HG03442 (cell line): ENCODE measurements around the gene DAZAP1.

ENCODE experiments used
- ATAC-seq: cut with Tn5 transposase; IDR thresholded peaks from one replicate; pipeline ENCODE4 v1.9.1; 2021; ENCODE audit warnings: mild to moderate bottlenecking, moderate library complexity; ENCODE audit not compliant: unreplicated experiment

Gene DAZAP1

DNA sequence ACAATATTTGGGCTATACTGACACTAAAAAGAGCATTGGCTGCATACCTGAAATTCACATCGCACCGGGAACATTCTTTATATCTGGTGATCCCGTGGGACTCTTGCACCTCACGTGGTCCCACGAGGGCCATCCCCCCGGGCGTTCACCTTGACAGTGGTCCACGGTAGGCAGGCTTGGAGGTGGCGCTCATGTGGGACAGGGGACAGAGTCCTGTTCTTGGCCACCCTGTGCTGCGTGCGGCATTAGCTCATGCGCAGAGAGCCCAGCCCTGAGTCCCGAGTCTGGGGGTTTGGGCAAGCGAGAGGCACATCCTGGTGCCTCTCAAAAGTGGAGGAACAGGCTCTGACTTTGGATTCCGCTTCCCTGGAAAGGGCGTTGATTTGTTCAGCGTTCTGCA, 13.5 kb upstream of the DAZAP1 start:
- ATAC-seq, result no peak

DNA sequence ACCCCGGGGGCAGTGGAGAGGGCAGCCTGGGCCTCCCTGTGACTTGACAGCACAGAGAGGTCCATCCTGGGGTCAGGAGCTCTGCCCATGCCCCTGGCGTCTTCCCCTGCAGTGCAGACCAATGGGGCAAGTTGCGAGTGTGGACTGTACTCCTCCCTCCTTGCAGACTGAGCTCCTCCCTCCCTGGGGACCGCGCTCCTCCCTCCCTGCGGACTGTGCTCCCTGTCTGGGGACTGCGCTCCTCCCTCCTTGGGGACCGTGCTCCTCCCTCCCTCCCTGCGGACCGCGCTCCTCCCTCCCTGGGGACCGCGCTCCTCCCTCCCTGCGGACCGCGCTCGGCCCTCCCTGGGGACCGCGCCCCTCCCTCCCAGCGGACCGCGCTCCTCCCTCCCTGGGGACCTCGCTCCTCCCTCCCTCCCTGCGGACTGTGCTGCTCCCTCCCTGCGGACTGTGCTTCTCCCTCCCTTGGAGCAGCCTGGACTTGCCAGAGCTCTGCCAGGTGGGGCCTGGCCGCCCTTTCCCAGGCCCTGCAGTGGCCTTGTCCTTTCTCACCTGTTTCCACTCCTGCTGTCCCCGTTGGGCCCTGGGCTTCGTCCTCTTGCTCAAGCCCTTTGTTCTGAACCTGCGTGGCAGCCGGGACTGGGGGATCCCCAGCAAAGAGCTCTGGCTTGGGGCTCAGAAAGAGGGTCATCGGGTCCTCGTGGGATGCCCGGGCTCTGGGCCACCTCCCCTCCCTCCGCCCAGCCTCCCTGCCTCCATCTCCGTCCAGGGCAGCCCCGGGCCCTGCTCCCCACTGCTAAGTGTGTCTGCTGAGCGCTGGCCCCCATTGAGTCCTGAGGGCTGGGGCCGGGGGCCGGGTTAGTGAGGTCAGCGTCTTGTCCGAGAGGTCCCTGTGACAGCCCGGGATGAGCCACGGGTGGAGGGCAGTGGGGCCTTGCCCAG, 12.9 kb upstream of the DAZAP1 start:
- no peak for ATAC-seq

DNA sequence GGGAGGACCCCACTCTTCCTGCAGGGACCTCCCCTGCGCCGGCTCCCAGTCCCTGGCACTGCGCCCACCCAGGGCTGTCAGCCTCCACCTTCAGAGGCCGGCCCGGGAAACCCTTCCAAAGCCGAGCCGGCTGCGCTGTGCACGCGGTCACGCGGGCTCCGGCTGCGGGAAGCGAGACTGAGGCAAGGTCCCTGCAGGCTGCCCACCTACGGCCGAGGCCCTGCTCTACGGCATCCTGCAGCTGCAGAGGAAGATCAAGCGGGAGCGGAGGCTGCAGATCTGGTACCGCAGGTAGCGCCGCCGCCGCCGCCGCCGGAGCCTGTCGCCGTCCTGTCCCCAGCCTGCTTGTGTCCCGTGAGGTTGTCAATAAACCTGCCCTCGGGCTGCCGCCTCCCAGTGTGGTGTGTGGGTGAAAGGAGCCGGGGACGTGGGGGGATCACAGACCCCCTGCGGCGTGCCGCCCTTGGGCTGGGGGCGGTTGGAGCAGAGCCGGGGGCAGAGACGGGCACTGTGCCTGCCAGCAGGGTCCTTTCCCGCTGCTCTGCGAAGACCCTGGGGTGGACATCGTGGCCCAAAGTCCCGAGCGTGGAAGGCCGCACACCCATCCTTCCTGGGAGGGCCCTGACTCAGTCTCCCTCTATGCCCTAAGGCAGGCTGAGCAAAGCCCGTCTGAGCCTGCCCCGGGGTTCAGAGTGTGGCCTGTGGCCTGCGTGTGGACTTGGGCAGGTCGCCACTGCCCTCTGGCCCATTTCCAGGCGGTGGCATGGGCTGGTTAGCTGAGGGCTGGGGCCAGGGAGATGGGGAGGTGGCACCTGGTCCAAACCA, 12.0 kb upstream of the DAZAP1 start:
- no peak for ATAC-seq

DNA sequence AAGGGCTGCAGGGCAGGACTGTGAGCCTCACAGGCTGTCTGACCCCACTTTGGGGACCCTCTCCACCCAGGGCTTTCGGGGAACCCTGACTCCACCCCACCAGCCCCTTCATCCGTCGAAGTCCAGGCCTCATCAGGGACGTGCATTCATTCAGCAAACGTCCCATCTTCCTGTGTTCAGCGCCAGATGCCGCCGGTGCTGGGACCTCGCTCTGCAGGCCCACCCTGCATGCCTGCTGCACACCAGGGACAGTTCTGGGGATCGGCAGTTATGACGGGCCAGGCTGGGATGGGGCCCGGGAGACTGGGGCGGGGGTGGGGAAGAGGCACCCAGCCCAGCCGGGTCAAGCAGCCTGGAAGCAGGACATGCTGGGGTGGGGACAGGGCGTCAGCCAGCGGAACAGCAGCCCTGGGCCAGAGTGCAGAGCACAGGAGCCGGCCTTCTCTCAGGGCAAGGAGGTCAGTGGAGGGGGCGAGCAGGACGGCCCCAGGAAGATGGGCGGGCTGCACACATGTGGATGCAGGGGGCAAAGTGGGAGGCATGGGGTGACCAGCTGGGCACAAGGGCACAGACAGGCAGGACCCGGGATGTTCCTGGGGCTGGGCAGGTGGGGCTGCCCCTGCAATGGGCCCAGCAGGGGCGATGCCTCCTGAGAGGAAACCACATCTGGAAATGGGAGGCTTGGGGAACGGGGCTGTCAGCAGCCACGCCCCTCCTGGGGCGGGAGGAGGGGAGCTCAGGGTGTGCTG, 11.2 kb upstream of the DAZAP1 start:
- no peak for ATAC-seq

DNA sequence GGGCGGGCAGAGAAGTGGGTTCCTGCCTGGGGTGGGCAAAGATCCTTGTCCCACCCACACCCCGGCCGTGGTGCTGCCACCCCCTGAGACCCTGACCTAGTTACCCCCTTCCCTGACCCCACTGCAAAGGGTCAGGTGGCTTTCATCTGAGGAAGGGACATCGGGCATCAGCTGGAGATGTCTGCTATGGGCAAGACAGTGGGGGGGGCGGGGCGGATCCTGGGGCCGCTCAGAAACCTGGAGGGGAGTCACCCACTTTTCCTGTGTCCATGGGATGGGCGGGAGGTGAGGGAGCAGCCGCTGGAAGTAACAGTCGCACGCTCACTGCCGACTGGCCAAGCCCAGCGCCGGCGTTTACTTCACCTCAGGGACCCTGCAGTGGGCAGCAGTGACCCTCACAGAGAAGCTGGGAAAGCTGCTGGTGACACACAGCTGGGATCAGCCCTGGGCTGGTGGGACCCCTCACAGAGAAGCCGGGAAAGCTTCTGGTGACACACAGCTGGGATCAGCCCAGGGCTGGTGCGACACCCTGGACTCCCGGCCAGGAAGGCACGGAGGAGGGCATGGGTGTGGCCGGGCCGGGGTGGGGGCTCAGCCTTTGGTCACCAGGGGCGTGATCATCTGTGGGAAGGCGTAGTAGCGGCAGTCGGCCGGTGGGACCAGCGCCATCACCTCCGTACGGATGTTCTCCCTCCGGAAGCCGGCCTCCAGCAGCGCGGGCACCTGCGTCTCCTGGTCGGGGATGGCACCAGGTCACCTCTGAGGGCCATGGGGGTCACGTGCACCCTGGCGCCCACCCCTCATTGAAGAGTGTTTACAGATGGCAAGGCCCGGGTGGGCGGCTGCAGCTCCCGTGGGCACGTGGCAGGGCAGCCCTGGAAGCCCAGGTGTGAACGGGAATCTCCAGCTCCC, 10.4 kb upstream of the DAZAP1 start:
- ATAC-seq, result no peak

DNA sequence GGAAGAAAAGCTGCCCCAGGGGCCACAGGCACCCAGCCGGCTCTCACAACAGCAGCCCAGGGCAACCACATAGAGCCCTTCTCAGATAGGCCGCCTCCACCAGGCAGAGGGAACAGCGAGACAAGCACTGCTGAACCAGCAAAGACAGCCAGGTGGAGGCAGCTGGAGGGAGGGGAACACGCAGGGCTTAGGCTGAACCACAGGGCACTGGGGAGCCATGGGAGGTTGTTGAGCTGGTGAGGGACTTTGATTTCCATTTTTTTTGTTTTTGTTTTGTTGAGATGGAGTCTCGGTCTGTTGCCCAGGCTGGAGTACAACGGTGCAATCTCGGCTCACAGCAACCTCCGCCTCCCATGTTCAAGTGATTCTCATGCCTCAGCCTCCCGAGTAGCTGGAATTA, 9.5 kb upstream of the DAZAP1 start:
- no peak for ATAC-seq

DNA sequence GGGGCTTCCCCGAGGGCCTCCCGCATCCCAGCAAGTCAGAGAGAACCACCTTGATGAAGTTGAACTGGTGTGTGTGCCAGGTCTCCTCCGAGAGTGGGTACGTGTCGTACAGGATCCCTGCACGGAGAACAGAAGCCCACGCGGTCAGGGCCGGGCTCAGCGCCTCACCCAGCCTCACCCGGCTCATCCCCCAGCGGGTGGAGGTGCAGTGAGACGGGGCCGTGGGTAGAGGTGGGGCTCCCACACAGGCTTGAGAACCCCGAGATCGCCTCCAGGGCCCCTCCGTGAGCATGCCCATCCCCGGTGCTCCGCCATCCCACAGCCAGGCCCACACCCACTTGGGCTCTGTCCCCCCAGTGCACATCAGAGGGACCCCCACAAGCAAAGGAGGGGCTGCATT, 8.3 kb upstream of the DAZAP1 start:
- no peak for ATAC-seq

DNA sequence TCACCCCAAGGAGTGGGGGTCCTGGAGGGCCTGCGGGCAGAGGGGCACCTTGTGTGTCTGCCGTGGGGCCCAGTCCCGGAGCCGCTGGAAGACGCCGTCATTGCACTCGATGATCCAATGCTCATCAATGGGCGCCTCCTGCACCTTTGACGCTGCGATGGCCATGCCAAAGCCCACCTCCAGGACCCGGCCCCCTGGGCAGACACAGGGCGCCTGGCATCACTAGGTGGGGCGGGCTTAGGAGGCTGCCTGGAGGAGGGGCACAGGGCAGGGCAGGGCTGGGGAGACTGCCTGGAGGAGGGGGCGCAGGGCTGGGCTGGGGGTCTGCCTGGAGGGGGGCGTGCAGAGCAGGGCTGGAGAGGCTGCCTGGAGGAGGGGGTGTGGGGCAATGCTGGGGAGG, 7.6 kb upstream of the DAZAP1 start:
- no peak for ATAC-seq

DNA sequence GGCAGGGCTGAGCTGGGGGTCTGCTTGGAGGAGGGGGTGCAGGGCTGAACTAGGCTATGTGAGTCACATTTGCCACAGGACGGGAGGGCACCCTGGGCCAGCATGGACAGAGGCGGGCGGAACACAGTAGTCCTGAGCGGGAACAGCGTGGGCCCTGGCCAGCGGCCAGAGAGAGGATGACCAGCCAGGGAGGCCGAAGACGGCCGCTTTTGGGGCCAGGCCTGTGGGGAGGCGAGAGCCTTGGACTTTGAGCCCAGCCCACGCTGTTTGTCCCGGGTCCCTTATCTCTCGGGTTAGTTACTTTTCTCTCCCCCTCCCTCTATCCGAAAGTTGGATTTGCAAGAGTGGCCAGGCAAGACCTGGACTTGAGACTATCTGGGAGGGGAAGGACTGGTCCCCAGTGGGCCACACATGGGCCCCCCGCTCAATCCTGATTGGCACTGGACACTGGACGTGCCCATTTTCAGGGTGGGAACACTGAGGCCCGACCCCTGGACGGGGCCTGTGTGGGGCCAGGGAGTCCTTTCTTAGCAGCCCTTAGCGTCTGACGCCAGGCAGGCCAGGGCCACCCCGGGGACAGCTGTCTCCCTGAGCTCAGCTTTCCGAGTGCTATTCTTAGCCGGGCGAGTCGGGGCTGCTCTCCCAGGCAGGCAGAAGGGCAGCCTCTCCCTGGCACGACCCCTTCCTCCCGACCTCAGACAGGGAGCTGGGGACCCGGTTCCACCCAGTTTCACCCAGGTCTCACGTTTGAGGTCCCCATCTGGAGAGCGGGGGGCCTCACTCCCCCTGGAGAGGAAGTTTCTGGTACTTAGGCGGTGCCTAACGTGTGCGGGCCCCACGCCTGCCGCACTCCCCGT, 6.9 kb upstream of the DAZAP1 start:
- no peak for ATAC-seq

DNA sequence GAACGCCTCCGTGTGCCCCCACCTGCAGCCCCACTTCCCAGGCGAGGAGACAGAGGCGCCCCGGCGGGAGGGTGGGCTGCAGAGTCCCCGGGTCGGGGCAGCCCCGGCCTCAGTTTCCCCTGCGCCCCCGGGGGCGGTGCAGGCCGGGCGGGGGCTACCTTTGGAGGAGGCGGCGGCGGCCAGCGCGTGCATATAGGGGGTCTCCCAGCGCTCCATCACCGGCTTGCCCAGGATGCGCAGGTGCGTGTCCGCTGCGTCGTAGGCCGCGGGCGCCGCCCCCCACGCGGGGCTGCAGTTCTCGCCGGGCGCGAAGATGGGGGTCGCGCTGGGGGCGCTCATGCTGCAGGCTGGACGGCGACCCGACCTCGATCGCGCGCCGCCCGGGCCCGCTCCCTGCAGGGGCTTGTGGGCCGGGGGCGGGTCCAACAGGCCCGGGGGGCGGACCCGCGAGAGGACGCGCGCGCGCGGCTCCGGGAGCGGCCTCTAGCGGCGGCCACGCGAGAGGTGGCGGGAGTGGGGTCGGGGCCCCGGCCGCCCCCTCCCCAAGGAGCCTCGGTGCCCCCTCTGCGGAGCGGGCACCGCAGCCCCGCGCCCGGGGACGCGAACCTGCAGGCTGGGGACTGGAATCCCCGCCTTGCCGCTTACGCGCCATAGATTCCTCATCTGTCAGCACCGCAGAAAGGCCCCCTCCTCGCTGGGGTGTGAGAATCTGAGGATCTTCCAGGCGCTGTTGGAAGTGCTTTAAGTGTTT, 6.1 kb upstream of the DAZAP1 start, which contains the start of gene GAMT:
GAMT (minus strand) TSS at position 405 of the 751 bp plus-strand sequence; CDS start at position 339, 66 bp downstream.
- ATAC-seq, result no peak

DNA sequence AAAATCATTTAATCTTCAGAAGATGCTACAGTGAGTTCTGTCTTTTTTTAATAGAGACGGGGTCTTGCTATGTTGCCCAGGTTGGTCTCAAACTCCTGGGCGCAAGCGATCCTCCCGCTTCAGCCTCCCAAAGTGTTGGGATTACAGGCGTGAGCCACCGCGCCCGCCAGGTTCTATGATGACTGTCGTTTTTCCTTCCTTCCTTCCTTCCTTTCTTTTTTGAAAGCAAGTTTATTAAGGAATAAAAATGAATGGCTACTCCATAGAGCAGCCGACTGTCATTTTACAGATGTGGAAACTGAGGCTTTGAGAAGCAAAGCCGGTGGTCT, 5.5 kb upstream of the DAZAP1 start:
- no peak for ATAC-seq

DNA sequence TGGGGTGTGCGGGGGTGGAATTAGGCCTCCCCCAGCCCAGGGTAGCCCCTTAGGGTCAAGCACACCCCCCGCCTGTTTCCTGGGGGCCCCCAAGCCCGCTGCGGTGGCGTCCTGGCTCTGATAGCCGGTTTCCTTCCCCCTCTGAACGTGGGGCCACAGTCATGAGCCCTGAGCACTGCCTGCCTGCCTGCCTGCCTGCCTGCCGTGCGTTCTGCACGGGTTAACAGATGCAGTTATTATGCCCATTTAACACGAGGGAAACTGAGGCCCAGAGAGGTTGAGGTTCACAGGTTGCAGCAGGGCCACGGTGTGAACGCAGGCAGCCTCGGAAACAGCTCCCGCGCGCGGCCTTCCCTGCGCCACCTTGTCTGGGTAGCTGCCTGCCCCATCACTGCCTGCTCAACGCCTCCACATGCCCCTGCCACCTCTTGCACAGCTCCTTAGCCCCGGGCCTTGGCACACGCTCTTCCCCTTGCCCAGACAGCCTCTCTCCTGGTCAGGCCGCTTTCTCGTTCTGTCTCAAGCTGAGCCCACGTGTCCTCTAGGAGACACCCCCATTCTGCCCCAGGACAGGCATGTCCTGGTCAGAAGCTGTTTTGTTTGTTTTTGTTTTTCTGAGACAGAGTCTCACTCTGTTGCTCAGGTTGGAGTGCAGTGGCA, 4.8 kb upstream of the DAZAP1 start:
- ATAC-seq, result no peak

DNA sequence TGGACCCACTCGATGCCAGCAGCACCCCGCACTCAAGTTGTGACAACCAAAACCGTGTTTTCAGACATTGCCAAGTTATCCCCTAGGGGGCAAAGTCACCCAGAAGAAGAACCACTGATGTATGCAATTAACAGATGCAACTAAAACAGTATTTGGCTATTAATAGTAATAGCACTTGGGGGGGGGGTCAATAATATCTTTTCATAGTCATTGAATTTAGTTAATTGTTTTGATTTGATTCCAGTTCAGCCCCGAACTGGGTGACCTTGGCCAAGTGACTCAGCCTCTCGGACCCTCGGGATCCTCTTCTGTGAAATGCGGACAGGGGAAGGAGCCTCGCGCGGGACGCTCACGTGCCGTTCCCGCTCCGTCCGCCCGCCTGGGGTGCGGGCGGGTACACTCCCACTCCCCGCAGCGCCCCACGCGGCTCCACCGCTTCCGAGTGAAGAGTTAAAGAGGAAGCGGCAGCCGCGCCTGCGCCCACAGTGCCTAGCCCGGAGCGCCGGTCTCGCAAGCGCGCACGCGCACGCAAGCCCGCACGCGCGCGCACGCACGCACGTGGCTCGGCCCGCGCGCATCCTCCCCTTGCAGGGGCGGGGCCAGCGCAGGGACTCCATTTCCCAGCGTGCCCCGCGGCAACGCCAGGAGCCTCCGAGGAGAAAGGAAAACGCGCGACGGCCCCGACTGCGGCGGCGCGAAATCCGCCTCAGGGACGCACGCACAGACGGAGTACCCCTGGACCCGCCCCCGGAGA, 435 bp upstream of the DAZAP1 start:
- peak; percentile 75 for ATAC-seq

DNA sequence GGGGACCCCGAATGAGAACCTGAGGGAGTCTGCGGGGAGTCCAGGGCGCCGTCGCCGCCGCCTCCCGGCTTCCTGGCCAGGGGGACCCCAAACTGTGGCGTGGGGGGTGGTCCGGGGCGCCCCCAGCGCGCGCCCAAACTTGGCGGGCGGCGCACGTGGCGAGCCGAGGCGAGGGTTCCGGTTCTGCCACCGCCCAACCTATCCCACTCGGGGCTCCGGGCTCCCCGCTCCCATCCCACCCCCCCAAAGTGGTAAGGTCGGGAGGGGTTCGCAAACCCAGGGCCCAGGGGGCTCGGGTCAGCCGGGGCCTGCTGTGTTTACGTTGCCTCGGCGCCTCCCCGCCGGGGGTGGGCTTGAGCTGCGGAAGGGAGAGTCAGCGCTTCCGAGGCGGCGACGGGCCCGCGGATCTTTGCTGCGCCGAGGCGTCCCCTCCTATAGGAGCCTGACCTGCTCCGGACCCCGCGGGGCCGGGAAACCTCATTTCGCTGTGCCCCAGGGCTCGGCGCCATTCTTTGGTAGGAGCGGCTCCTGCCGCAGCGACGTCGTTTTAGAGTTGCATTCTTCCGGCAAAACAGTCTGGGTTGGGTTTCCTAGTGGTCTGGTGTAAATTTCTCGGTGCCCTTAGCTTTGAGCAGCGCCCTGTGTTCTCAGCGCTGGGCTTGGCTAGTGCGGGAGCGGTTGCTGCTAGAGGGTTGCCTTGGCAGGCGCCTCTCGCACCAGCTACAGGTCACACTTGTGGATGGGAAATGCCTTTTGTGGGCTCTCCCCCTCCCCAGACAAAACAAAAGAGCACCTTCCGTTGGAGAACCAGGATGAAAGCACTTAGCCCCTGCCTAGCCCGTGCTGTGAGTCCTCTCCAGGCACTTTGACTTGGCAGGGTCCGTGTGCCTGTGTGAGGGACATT, 1.2 kb downstream of the DAZAP1 start:
- no peak for ATAC-seq

DNA sequence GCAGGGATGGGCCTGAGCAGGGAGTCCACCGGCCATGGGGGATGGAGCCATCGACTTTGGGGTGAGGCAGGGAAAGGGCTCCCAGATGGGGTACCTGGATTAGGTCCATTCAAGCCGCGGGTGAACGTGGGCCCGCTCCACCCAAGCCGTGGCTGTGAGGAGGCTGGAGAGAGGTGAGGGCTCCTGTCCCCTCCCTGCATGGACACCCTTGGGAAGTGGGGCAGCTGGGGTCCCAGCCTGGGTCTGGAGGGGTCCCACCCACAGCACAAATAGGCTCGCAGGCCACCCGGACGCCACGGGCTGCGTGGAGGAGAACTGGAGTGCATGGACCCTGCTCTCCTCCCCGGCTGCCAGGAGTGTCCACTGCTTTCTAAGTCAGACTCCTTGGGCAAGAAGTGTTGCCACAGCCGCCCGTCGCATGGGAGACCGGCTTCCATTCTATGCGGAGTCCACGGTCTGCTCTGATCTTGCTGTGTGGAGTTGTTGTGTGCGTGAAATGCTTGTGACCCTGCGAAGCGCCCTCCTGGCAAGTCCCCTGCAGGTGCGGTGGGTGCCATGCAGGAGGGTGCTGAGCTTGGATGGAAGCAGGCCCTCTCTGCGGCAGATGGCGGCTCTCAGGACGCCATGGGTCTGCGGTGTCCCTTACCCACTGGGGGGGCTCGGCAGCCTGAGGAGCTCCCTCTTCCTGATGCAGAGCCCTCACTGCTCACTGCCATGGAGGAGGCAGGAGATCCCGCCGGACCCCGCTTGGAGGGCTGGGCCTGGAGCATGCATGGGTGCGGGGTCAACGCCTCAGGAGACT, 2.0 kb downstream of the DAZAP1 start:
- ATAC-seq, result no peak
